Neural progenitor cell (in vitro differentiated cells): ENCODE measurements around the gene GATA6. TPM values are rescaled to one million over a fixed set of nuclear protein-coding genes. Genes with fewer than 3 reads are reported as not detected.

Source experiments
- DNase-seq: peaks from one replicate; pipeline ENCODE4 v3.0.0-alpha.2; 2016; ENCODE audit warnings: low spot score
- H2AFZ ChIP-seq: fragments of 200-600 bp; sonication (generic); replicated peaks from 2 replicates; pipeline ENCODE4 v1.6.1; 2016; ENCODE audit warnings: antibody characterized with exemption
- H3F3A ChIP-seq: fragments of 200-600 bp; sonication (generic); 2 replicates; pipeline ENCODE4 v1.6.1; 2016; ENCODE audit warnings: antibody characterized with exemption, low read depth
- H3K27ac ChIP-seq: fragments of 200-600 bp; sonication (generic); 2 replicates; pipeline ENCODE4 v1.5.1; 2016; ENCODE audit warnings: mild to moderate bottlenecking
- H3K27me3 ChIP-seq: fragments of 200-600 bp; sonication (generic); 2 replicates; pipeline ENCODE4 v1.6.1; 2016; ENCODE audit warnings: mild to moderate bottlenecking, moderate library complexity
- H3K36me3 ChIP-seq: fragments of 200-600 bp; sonication (generic); 2 replicates; pipeline ENCODE4 v1.5.1; 2016
- H3K4me1 ChIP-seq: fragments of 200-600 bp; sonication (generic); 2 replicates; pipeline ENCODE4 v1.6.1; 2016; ENCODE audit warnings: mixed run types
- H3K4me2 ChIP-seq: fragments of 200-600 bp; sonication (generic); 2 replicates; pipeline ENCODE4 v1.6.1; 2016
- H3K4me3 ChIP-seq: fragments of 200-600 bp; sonication (generic); 2 replicates; pipeline ENCODE4 v1.5.1; 2016
- H3K79me2 ChIP-seq: fragments of 200-600 bp; sonication (generic); 2 replicates; pipeline ENCODE4 v1.6.1; 2016; ENCODE audit warnings: low read depth
- H3K9ac ChIP-seq: fragments of 200-600 bp; sonication (generic); 2 replicates; pipeline ENCODE4 v1.6.1; 2016
- H3K9me3 ChIP-seq: fragments of 200-600 bp; sonication (generic); 2 replicates; pipeline ENCODE4 v1.5.1; 2016; ENCODE audit warnings: low read depth
- H4K20me1 ChIP-seq: fragments of 200-600 bp; sonication (generic); 2 replicates; pipeline ENCODE4 v1.6.1; 2016; ENCODE audit warnings: low read depth
- H3K27ac Mint-ChIP-seq: 3 replicates; pipeline ENCODE4 v1.8.0; 2021; ENCODE audit warnings: mixed read lengths
- H3K27me3 Mint-ChIP-seq: 2 replicates; pipeline ENCODE4 v1.8.0; 2022; ENCODE audit warnings: low read depth, mild to moderate bottlenecking, inconsistent platforms, moderate library complexity, mixed read lengths; ENCODE audit not compliant: insufficient read depth
- H3K36me3 Mint-ChIP-seq: 3 replicates; pipeline ENCODE4 v1.8.0; 2021; ENCODE audit warnings: mixed read lengths
- H3K4me1 Mint-ChIP-seq: 3 replicates; pipeline ENCODE4 v1.8.0; 2021; ENCODE audit warnings: mixed read lengths
- H3K4me3 Mint-ChIP-seq: 3 replicates; pipeline ENCODE4 v1.8.0; 2021; ENCODE audit warnings: mild to moderate bottlenecking, moderate library complexity, mixed read lengths
- H3K9me3 Mint-ChIP-seq: 3 replicates; pipeline ENCODE4 v1.8.0; 2020; ENCODE audit warnings: mixed read lengths
- EZH2 ChIP-seq: fragments of 200-600 bp; sonication (generic); IDR thresholded peaks from 2 replicates; pipeline ENCODE4 v1.6.1; 2017; ENCODE audit warnings: antibody characterized with exemption, mild to moderate bottlenecking, moderate library complexity
- EZH2phosphoT487 ChIP-seq: fragments of 200-600 bp; sonication (generic); IDR thresholded peaks from 2 replicates; pipeline ENCODE4 v1.6.1; 2017; ENCODE audit warnings: antibody characterized with exemption
- total RNA-seq: library from RNA; depleted of rRNA; stranded (reverse); fragments of >200 nt; gene quantifications from 2 replicates; pipeline ENCODE4 v1.2.3, GENCODE V29; 2015; ENCODE audit warnings: low replicate concordance
- TF ChIP-seq, protein P1 (sequence below): fragments of 200-600 bp; sonication (generic); IDR thresholded peaks from 2 replicates; pipeline ENCODE4 v1.5.1; 2017; ENCODE audit warnings: antibody characterized with exemption, mild to moderate bottlenecking

Gene GATA6
- total RNA-seq, 1 donor from 2014 or later, result 0.26 TPM

DNA sequence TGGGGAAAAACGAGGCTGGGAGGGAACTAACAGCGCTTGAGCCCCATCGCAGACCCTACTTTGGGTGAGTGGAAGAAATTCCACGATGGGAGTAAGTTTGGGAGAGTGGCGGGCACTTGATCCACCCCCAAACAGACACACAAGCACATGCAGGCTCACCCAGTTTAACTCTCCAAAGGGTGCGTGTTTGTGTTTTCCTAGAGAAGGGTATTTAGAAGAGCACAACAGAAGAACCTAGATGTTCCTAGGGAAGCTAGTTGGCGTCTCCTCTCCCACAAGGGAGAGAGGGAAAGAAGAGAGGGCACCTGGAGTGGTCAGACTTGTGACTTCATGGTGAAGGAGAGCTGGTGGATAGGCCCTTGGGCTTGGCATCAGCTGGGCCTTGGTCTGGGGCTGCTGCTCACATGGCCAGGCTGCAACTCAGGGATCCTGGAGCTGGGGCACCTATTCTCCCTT is 3.2 kb downstream of the GATA6 start:
- Mint-ChIP-seq H3K4me3 (peak overlapping the region; percentile 15), H3K36me3 (no peaks in the 10 kb centered on the region), H3K9me3 (peaks cover 6% of the 10 kb centered on the region), H3K27ac (no peak overlapping the region), H3K4me1 (peaks cover 21% of the 10 kb centered on the region), H3K27me3 (peaks cover 71% of the 10 kb centered on the region)
- Histone ChIP-seq H3K9me3 (no peaks in the 10 kb centered on the region), H3K4me3 (no peak overlapping the region), H3K9ac (no peak overlapping the region), H2AFZ (no peak overlapping the region), H3K36me3 (no peaks in the 10 kb centered on the region), H3K27me3 (peaks cover 100% of the 10 kb centered on the region), H3F3A (peaks cover 23% of the 10 kb centered on the region), H3K4me2 (no peak overlapping the region), H3K4me1 (peaks cover 9% of the 10 kb centered on the region), H3K79me2 (no peaks in the 10 kb centered on the region), H3K27ac (no peak overlapping the region), H4K20me1 (peaks cover 89% of the 10 kb centered on the region)
- TF ChIP-seq EZH2, result peak; percentile 78
- TF ChIP-seq, protein P1, sequence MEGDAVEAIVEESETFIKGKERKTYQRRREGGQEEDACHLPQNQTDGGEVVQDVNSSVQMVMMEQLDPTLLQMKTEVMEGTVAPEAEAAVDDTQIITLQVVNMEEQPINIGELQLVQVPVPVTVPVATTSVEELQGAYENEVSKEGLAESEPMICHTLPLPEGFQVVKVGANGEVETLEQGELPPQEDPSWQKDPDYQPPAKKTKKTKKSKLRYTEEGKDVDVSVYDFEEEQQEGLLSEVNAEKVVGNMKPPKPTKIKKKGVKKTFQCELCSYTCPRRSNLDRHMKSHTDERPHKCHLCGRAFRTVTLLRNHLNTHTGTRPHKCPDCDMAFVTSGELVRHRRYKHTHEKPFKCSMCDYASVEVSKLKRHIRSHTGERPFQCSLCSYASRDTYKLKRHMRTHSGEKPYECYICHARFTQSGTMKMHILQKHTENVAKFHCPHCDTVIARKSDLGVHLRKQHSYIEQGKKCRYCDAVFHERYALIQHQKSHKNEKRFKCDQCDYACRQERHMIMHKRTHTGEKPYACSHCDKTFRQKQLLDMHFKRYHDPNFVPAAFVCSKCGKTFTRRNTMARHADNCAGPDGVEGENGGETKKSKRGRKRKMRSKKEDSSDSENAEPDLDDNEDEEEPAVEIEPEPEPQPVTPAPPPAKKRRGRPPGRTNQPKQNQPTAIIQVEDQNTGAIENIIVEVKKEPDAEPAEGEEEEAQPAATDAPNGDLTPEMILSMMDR, result no peak
- peak; percentile 69 for TF ChIP-seq EZH2phosphoT487
- DNase-seq, result no peak

DNA sequence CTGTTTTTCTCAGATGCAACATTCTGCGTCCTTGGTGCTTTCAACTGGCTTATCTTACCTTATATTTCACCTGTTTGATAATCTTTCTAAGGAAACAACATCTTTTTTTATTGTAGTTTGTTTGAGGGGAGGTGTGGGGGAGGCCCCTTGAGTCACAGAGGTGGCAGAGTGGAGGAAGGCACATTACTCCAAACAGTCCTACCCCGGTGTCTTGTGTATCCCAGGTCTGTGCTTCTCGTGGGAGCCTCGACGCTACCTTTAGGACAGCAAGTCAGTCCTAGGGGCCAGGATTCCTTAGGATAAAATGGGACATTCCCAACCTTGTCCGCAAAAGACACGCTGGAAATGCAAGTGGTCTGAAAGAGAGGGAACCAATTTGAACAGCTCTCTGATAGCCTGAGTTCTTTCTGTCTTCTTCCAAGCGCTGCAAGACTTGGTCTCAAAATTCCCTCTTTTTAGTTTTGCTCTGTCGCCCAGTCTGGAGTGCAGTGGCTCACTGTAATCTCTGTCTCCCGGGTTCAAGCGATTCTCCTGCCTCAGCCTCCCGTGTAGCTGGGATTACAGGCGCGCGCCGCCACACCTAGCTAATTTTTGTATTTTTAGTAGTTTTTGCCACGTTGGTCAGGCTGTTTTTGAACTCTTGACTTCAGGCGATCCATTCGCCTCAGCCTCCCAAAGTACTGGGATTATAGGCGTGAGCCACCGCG is 4.0 kb downstream of the GATA6 start:
- Mint-ChIP-seq H3K27me3 (peaks cover 70% of the 10 kb centered on the region), H3K27ac (no peak overlapping the region), H3K4me3 (no peak overlapping the region), H3K36me3 (no peaks in the 10 kb centered on the region), H3K4me1 (peaks cover 14% of the 10 kb centered on the region), H3K9me3 (peaks cover 6% of the 10 kb centered on the region)
- Histone ChIP-seq H3K27ac (no peak overlapping the region), H3K9ac (no peak overlapping the region), H3K36me3 (no peaks in the 10 kb centered on the region), H4K20me1 (peaks cover 84% of the 10 kb centered on the region), H2AFZ (no peak overlapping the region), H3K27me3 (peaks cover 100% of the 10 kb centered on the region), H3K4me2 (no peak overlapping the region), H3K79me2 (no peaks in the 10 kb centered on the region), H3K9me3 (no peaks in the 10 kb centered on the region), H3K4me1 (peaks cover 9% of the 10 kb centered on the region), H3K4me3 (no peak overlapping the region), H3F3A (peaks cover 22% of the 10 kb centered on the region)
- TF ChIP-seq EZH2phosphoT487 (no peak), EZH2 (no peak)
- TF ChIP-seq, protein P1, result no peak
- no peak for DNase-seq

DNA sequence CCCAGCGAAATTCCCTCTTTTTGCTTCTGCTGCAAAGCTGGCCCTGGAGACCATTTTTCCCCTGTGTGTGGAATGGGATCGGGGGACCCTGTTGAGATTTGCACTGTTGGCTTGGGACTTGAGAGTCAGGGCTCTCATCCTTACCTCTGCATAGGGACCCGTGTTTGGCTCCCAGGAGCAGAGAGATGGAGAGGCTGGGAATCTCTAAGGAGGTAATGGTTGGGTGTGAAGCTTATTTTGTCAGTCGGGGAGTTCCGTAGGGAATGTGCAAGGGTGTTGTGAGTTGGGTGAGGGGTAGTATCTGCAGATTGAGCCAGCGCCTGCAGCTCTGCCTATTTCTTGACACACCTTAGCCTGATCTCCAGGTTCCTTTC is 4.5 kb downstream of the GATA6 start:
- Histone ChIP-seq H3K36me3 (no peaks in the 10 kb centered on the region), H3K9ac (no peak overlapping the region), H3K4me2 (no peak overlapping the region), H2AFZ (no peak overlapping the region), H3K27me3 (peaks cover 100% of the 10 kb centered on the region), H3K4me3 (no peak overlapping the region), H3K79me2 (no peaks in the 10 kb centered on the region), H3F3A (peaks cover 24% of the 10 kb centered on the region), H3K9me3 (no peaks in the 10 kb centered on the region), H3K4me1 (peaks cover 9% of the 10 kb centered on the region), H3K27ac (no peak overlapping the region), H4K20me1 (peaks cover 84% of the 10 kb centered on the region)
- Mint-ChIP-seq H3K27ac (no peak overlapping the region), H3K9me3 (peaks cover 6% of the 10 kb centered on the region), H3K4me1 (peaks cover 10% of the 10 kb centered on the region), H3K27me3 (peaks cover 70% of the 10 kb centered on the region), H3K4me3 (no peak overlapping the region), H3K36me3 (no peaks in the 10 kb centered on the region)
- peak; percentile 18 for DNase-seq
- TF ChIP-seq EZH2phosphoT487 (peak; percentile 74), EZH2 (peak; percentile 77)
- TF ChIP-seq, protein P1, result no peak
